Sigmoid colon (tissue), 7 donors: ENCODE results near the gene PCDH19. TPM values are rescaled to one million over a fixed set of nuclear protein-coding genes. Genes with fewer than 3 reads are reported as not detected.

ENCODE experiments used
- DNase-seq: peaks from one replicate; pipeline ENCODE4 v3.0.0-alpha.2; 2019
- H3K27ac ChIP-seq, 4 donors: fragments of 200-600 bp; sonication (generic); one replicate each; pipeline ENCODE4 v1.5.1; 2016 to 2019; ENCODE audit warnings: mild to moderate bottlenecking in 1 of 4
- H3K27me3 ChIP-seq, 3 donors: fragments of 200-600 bp; sonication (generic); one replicate each; pipeline ENCODE4 v1.5.1; 2019; ENCODE audit warnings: mild to moderate bottlenecking in 1 of 3
- H3K36me3 ChIP-seq, 4 donors: fragments of 200-600 bp; sonication (generic); one replicate each; pipeline ENCODE4 v1.5.1; 2016 to 2019
- H3K4me1 ChIP-seq, 4 donors: fragments of 200-600 bp; sonication (generic); one replicate each; pipeline ENCODE4 v1.5.1; 2017 to 2019
- H3K4me3 ChIP-seq, 4 donors: fragments of 200-600 bp; sonication (generic); one replicate each; pipeline ENCODE4 v1.5.1; 2017 to 2019; ENCODE audit warnings: mild to moderate bottlenecking in 2 of 4, moderate library complexity in 1 of 4
- H3K9me3 ChIP-seq, 4 donors: fragments of 200-600 bp in 3 of 4; sonication (generic) in 3 of 4; one replicate each; pipeline versions ENCODE4 v1.5.1 to v1.6.1; 2013 to 2019
- EP300 ChIP-seq, 4 donors: sonication (generic); formaldehyde crosslinking; IDR thresholded peaks; one replicate each; pipeline ENCODE4 v1.6.1; 2017; ENCODE audit warnings: antibody characterized with exemption in 4 of 4
- POLR2A ChIP-seq, 2 donors: fragments of 450-650 bp; IDR thresholded peaks; one replicate each; pipeline ENCODE4 v1.6.1; 2016; ENCODE audit warnings: antibody characterized with exemption in 2 of 2, mild to moderate bottlenecking in 2 of 2, moderate library complexity in 2 of 2
- POLR2AphosphoS5 ChIP-seq, 4 donors: sonication (generic); formaldehyde crosslinking; IDR thresholded peaks; one replicate each; pipeline ENCODE4 v1.6.1; 2017; ENCODE audit warnings: antibody characterized with exemption in 4 of 4
- WGBS, 2 donors: extraction: QIAGEN DNeasy Blood & Tissue Kit; methylation state at CpG; one replicate each; pipeline ENCODE4 v1.1.7; 2013; 5-methylcytosine and 5-hydroxymethylcytosine counted together
- intact Hi-C: fragments of 100-400 bp; cut with DNase I; formaldehyde crosslinking; loops from one replicate; pipeline ENCODE4 v1.15.1; 2023
- polyA plus RNA-seq, 3 donors: library from polyadenylated mRNA; stranded (reverse); fragments of 200-250 nt; gene quantifications; one replicate each; pipeline ENCODE4 v1.2.3, GENCODE V29; 2013
- total RNA-seq, 4 donors: library from RNA; depleted of rRNA; stranded (reverse); fragments of >200 nt; gene quantifications; one replicate each; pipeline ENCODE4 v1.1.0, GENCODE V29; 2016
- TF ChIP-seq, protein P1 (sequence below), 4 experiments: fragments of 450-650 bp in 3 of 4; fragments of 200-600 bp in 1 of 4; IDR thresholded peaks; one replicate each; pipeline ENCODE4 v1.5.1; 2016 to 2019; ENCODE audit warnings: antibody characterized with exemption in 4 of 4, mild to moderate bottlenecking in 3 of 4, moderate library complexity in 2 of 4
- donor health status: healthy with polysubstance abuse.
- donor health status: Bipolar disorder and iron deficiency.
- donor health status: healthy.

The PCDH19 gene
- total and polyA plus RNA-seq, 7 donors: 0.23 to 2.2 (median 0.77) TPM; not detected in 1

DNA sequence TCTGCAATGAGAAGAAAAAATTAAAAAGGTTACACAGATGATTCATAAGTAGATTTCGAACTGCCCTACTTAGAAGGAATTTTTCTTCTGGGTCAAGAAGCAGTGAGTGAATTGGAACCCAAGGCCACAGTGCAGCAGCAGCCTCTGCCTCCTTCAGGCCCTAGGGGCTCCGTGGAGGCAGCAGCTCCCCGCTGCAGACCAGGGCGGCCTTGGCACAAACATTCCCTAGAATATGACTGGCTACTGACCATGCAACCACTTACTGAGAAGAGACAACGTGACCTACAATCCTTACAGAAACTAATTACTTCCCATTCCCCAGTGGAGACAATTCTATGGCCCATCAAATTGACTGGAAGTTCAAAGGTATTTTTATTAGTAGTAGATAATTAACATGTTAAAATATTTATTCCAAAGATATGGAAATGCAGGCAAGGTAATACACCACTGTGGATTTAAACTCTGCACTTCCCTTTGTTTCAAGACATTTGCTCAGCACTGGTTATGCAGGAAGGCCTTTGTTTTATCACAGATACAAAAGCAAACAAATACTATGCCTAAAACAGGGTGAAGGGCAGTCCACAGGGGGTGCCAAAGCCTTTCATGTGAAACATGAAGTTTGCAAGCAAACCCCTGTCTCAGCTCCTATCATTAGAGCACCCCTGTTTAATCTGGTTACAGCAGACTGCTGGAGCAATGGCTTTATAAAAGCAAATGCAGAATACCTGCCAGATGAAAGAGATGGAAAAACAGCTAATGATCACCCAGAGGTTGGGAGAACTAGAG, 59.2 kb downstream of the PCDH19 start:
- TF ChIP-seq POLR2AphosphoS5 (IDR thresholded peaks at IDR 0.05) (no peak), POLR2A (IDR thresholded peaks at IDR 0.05) (no peak), EP300 (IDR thresholded peaks at IDR 0.05) (no peak)
- TF ChIP-seq, protein P1, sequence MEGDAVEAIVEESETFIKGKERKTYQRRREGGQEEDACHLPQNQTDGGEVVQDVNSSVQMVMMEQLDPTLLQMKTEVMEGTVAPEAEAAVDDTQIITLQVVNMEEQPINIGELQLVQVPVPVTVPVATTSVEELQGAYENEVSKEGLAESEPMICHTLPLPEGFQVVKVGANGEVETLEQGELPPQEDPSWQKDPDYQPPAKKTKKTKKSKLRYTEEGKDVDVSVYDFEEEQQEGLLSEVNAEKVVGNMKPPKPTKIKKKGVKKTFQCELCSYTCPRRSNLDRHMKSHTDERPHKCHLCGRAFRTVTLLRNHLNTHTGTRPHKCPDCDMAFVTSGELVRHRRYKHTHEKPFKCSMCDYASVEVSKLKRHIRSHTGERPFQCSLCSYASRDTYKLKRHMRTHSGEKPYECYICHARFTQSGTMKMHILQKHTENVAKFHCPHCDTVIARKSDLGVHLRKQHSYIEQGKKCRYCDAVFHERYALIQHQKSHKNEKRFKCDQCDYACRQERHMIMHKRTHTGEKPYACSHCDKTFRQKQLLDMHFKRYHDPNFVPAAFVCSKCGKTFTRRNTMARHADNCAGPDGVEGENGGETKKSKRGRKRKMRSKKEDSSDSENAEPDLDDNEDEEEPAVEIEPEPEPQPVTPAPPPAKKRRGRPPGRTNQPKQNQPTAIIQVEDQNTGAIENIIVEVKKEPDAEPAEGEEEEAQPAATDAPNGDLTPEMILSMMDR (IDR thresholded peaks at IDR 0.05): no peak
- WGBS, 2 donors: 66 to 75% methylated on average over 5 of the region's 5 CpGs
- DNase-seq: no peak
- intact Hi-C loops: no loop called here
- no peak overlapping the region for H3K27ac ChIP-seq
- H3K9me3 ChIP-seq: no peaks in the 10 kb centered on the region
- H3K36me3 ChIP-seq: no peaks in the 10 kb centered on the region
- H3K4me3 ChIP-seq: no peak overlapping the region
- H3K4me1 ChIP-seq: no peaks in the 10 kb centered on the region
- H3K27me3 ChIP-seq: no peaks in the 10 kb centered on the region

DNA sequence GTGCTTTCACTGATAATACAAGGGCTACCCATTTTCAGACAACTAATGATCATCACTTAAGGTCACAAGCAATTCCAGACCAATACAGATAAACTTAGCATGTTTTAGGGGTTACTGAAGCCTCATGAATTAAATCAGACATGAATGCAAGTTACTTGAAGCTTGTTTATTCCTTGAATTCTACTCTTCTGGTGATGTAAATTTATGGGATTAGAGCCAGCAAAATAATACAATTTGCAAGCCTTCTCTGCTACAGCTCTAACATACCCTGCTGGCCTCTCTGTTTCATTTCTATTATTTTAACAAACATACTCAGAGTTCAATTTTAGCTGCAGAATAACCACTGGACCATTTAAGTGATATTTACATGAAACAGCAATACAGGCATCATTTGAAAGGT, 60.7 kb downstream of the PCDH19 start:
- Histone ChIP-seq H3K9me3 (no peaks in the 10 kb centered on the region), H3K27ac (no peak overlapping the region), H3K4me1 (no peaks in the 10 kb centered on the region), H3K27me3 (no peaks in the 10 kb centered on the region), H3K36me3 (no peaks in the 10 kb centered on the region), H3K4me3 (no peak overlapping the region)
- intact Hi-C loops: no loop called here
- DNase-seq: no peak
- TF ChIP-seq, protein P1 (IDR thresholded peaks at IDR 0.05): no peak
- TF ChIP-seq EP300 (IDR thresholded peaks at IDR 0.05): no peak
- TF ChIP-seq POLR2A (IDR thresholded peaks at IDR 0.05): no peak
- no peak for TF ChIP-seq POLR2AphosphoS5 (IDR thresholded peaks at IDR 0.05)

DNA sequence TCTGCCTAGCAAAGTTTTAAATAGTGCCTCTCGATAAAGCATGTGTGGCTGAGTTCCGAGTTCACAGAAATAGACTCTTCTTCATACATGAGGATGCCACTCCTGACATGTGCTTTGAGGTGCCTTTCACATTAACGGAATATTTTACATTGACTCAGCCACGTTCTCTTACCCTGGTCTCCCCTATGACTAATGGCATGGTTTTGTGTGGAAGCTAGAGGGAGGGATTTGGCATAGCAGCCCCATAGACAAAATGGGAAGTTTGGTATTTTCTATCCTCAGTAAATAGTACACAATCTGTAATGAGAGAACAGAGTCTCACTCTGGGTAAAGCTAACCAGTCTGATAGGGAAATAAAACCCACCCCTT, 68.9 kb downstream of the PCDH19 start:
- Histone ChIP-seq H3K4me3 (no peak overlapping the region), H3K27me3 (no peaks in the 10 kb centered on the region), H3K36me3 (no peaks in the 10 kb centered on the region), H3K9me3 (no peaks in the 10 kb centered on the region), H3K27ac (no peak overlapping the region), H3K4me1 (no peaks in the 10 kb centered on the region)
- TF ChIP-seq POLR2A (IDR thresholded peaks at IDR 0.05) (no peak), POLR2AphosphoS5 (IDR thresholded peaks at IDR 0.05) (no peak), EP300 (IDR thresholded peaks at IDR 0.05) (no peak)
- TF ChIP-seq, protein P1 (IDR thresholded peaks at IDR 0.05): no peak
- WGBS, 2 donors: 74 to 84% methylated on average over 4 of the region's 4 CpGs
- intact Hi-C loops: no loop called here
- DNase-seq: no peak

DNA sequence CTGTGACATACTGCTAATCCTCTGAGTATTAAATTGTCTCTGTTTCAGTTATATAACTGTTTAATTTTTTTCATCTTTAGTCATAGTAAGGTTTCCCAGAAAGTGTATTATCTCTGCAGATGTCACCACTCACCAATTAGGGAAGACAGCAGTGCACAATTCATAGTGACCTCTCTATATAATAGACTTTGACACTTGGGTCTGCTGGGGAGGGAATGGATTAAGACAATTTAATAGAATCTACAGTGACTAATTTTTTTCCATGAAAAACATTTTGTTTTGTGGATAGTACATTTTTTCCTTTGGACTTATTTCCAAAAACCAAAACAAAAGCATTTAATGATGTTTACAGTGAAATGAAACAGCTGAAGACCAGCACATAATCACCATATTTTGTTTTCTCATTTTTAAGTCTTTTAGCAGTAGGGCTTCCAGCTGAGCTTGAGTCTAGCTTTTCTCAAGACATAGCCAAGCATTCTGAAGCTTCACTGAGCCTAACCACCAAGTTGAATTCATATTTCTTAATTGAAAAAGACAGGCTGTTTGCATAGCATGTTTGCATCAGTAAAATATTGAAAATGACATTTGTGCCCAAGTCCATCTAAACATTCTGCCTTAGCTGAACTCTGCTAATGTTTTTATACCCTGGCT, 69.5 kb downstream of the PCDH19 start:
- Histone ChIP-seq H3K27me3 (no peaks in the 10 kb centered on the region), H3K9me3 (no peaks in the 10 kb centered on the region), H3K4me3 (no peak overlapping the region), H3K4me1 (no peaks in the 10 kb centered on the region), H3K27ac (no peak overlapping the region), H3K36me3 (no peaks in the 10 kb centered on the region)
- TF ChIP-seq EP300 (IDR thresholded peaks at IDR 0.05) (no peak), POLR2A (IDR thresholded peaks at IDR 0.05) (no peak), POLR2AphosphoS5 (IDR thresholded peaks at IDR 0.05) (no peak)
- TF ChIP-seq, protein P1 (IDR thresholded peaks at IDR 0.05): no peak
- DNase-seq: no peak
- intact Hi-C loops: no loop called here
